ENCODE results near the gene SKI.

Gene SKI

GRCh38 chr1:2282556-2283270, 54.6 kb downstream of the SKI start:
- Histone ChIP-seq H3K4me3 (ENCODE audit: low read length in 2 of 2) (no peak overlapping the region), H3K79me1 (ENCODE audit: low read depth, low read length) (peaks cover 33% of the 10 kb centered on the region), H2BK120ac (ENCODE audit: low read depth, low read length) (peak overlapping the region; percentile 41), H2BK15ac (ENCODE audit: low read length) (peak overlapping the region; percentile 30), H3K23ac (ENCODE audit: low read depth, low read length, poor library complexity) (no peak overlapping the region), H4K8ac (ENCODE audit: low read depth, low read length) (no peak overlapping the region), H3K4ac (ENCODE audit: low read length) (no peak overlapping the region), H2AK5ac (ENCODE audit: low read depth, low read length) (peak overlapping the region; percentile 76), H3K36me3 (replicated peaks in 1 of 2; ENCODE audit: control insufficient read depth in 2 of 2, insufficient read depth in 2 of 2, low read length in 2 of 2) (peaks cover 2 to 33% of the 10 kb centered on the region in 2 donors), H3K9ac (ENCODE audit: low read depth, low read length, poor library complexity) (no peak overlapping the region), H3K14ac (ENCODE audit: low read length) (no peak overlapping the region), H2BK5ac (ENCODE audit: low read length) (no peak overlapping the region), H4K91ac (ENCODE audit: low read depth, low read length, poor library complexity) (no peak overlapping the region), H2AFZ (ENCODE audit: low read length) (no peak overlapping the region), H2BK12ac (ENCODE audit: low read length) (peak overlapping the region; percentile 24), H3K4me2 (ENCODE audit: insufficient read depth, low read length, poor library complexity, severe bottlenecking) (no peak overlapping the region), H3K27ac (replicated peaks; ENCODE audit: low read length) (no peak overlapping the region), H3K4me1 (ENCODE audit: control insufficient read depth in 2 of 2, insufficient read depth in 1 of 2, low read depth in 1 of 2, low read length in 2 of 2) (peaks cover 23 to 32% of the 10 kb centered on the region in 2 donors), H3K27me3 (ENCODE audit: control insufficient read depth in 3 of 3, insufficient read depth in 3 of 3, low read depth in 1 of 3, low read length in 3 of 3) (peaks cover 0 to under 1% (median 0%) of the 10 kb centered on the region in 3 experiments), H3K18ac (ENCODE audit: low read length) (peak overlapping the region; percentile 94), H3K9me3 (replicated peaks in 1 of 2; ENCODE audit: control insufficient read depth in 2 of 2, insufficient read depth in 1 of 2, low read depth in 1 of 2, low read length in 2 of 2) (peaks cover 0 to 2% of the 10 kb centered on the region in 2 donors)
- WGBS, 2 donors (ENCODE audit: extremely low coverage in 2 of 2, insufficient read length in 2 of 2, insufficient replicate concordance in 1 of 2), result no CpG with 5 or more reads among the region's 29 CpGs
- no peak for DNase-seq (ENCODE audit: low spot score)

GRCh38 chr1:2283371-2283990, 55.4 kb downstream of the SKI start:
- Histone ChIP-seq H2BK12ac (ENCODE audit: low read length) (peak overlapping the region; percentile 95), H3K4ac (ENCODE audit: low read length) (no peak overlapping the region), H4K8ac (ENCODE audit: low read depth, low read length) (no peak overlapping the region), H2AFZ (ENCODE audit: low read length) (no peak overlapping the region), H3K36me3 (replicated peaks in 1 of 2; ENCODE audit: control insufficient read depth in 2 of 2, insufficient read depth in 2 of 2, low read length in 2 of 2) (peaks cover 0 to 27% of the 10 kb centered on the region in 2 donors), H3K18ac (ENCODE audit: low read length) (peak overlapping the region; percentile 84), H4K91ac (ENCODE audit: low read depth, low read length, poor library complexity) (no peak overlapping the region), H3K4me2 (ENCODE audit: insufficient read depth, low read length, poor library complexity, severe bottlenecking) (no peak overlapping the region), H3K9me3 (replicated peaks in 1 of 2; ENCODE audit: control insufficient read depth in 2 of 2, insufficient read depth in 1 of 2, low read depth in 1 of 2, low read length in 2 of 2) (no peaks in the 10 kb centered on the region), H2BK5ac (ENCODE audit: low read length) (peak overlapping the region; percentile 77), H2BK120ac (ENCODE audit: low read depth, low read length) (peak overlapping the region; percentile 63), H3K4me3 (ENCODE audit: low read length in 2 of 2) (no peak overlapping the region), H3K23ac (ENCODE audit: low read depth, low read length, poor library complexity) (peak overlapping the region; percentile 81), H3K4me1 (ENCODE audit: control insufficient read depth in 2 of 2, insufficient read depth in 1 of 2, low read depth in 1 of 2, low read length in 2 of 2) (peaks cover 15 to 24% of the 10 kb centered on the region in 2 donors), H3K9ac (ENCODE audit: low read depth, low read length, poor library complexity) (no peak overlapping the region), H3K27ac (replicated peaks; ENCODE audit: low read length) (no peak overlapping the region), H3K14ac (ENCODE audit: low read length) (peak overlapping the region; percentile 89), H2BK15ac (ENCODE audit: low read length) (peak overlapping the region; percentile 77), H3K79me1 (ENCODE audit: low read depth, low read length) (peaks cover 30% of the 10 kb centered on the region), H2AK5ac (ENCODE audit: low read depth, low read length) (peak overlapping the region; percentile 79), H3K27me3 (ENCODE audit: control insufficient read depth in 3 of 3, insufficient read depth in 3 of 3, low read depth in 1 of 3, low read length in 3 of 3) (no peaks in the 10 kb centered on the region)
- WGBS, 2 donors (ENCODE audit: extremely low coverage in 2 of 2, insufficient read length in 2 of 2, insufficient replicate concordance in 1 of 2), result no CpG with 5 or more reads among the region's 21 CpGs
- DNase-seq (ENCODE audit: low spot score), result no peak

- Histone ChIP-seq H3K9me3 (replicated peaks in 1 of 2; ENCODE audit: control insufficient read depth in 2 of 2, insufficient read depth in 1 of 2, low read depth in 1 of 2, low read length in 2 of 2) (no peaks in the 10 kb centered on the region), H2BK15ac (ENCODE audit: low read length) (peak overlapping the region; percentile 77), H3K4ac (ENCODE audit: low read length) (no peak overlapping the region), H3K27ac (replicated peaks; ENCODE audit: low read length) (no peak overlapping the region), H3K79me1 (ENCODE audit: low read depth, low read length) (peaks cover 34% of the 10 kb centered on the region), H3K18ac (ENCODE audit: low read length) (peak overlapping the region; percentile 89), H4K8ac (ENCODE audit: low read depth, low read length) (no peak overlapping the region), H2AFZ (ENCODE audit: low read length) (no peak overlapping the region), H3K27me3 (ENCODE audit: control insufficient read depth in 3 of 3, insufficient read depth in 3 of 3, low read depth in 1 of 3, low read length in 3 of 3) (no peaks in the 10 kb centered on the region), H2AK5ac (ENCODE audit: low read depth, low read length) (peak overlapping the region; percentile 79), H3K4me2 (ENCODE audit: insufficient read depth, low read length, poor library complexity, severe bottlenecking) (no peak overlapping the region), H2BK5ac (ENCODE audit: low read length) (peak overlapping the region; percentile 77), H3K4me3 (ENCODE audit: low read length in 2 of 2) (no peak overlapping the region), H2BK120ac (ENCODE audit: low read depth, low read length) (peak overlapping the region; percentile 81), H4K91ac (ENCODE audit: low read depth, low read length, poor library complexity) (no peak overlapping the region), H3K36me3 (replicated peaks in 1 of 2; ENCODE audit: control insufficient read depth in 2 of 2, insufficient read depth in 2 of 2, low read length in 2 of 2) (peaks cover 0 to 27% of the 10 kb centered on the region in 2 donors), H3K23ac (ENCODE audit: low read depth, low read length, poor library complexity) (peak overlapping the region; percentile 81), H3K9ac (ENCODE audit: low read depth, low read length, poor library complexity) (no peak overlapping the region), H3K4me1 (ENCODE audit: control insufficient read depth in 2 of 2, insufficient read depth in 1 of 2, low read depth in 1 of 2, low read length in 2 of 2) (peaks cover 7 to 25% of the 10 kb centered on the region in 2 donors), H2BK12ac (ENCODE audit: low read length) (peak overlapping the region; percentile 95), H3K14ac (ENCODE audit: low read length) (peak overlapping the region; percentile 89)
- no peak for DNase-seq (ENCODE audit: low spot score)
- WGBS, 2 donors (ENCODE audit: extremely low coverage in 2 of 2, insufficient read length in 2 of 2, insufficient replicate concordance in 1 of 2), result no CpG with 5 or more reads among the region's 27 CpGs
Measured at GRCh38 chr1:2283991-2284895, 56.1 kb downstream of the SKI start.

Measured in neuronal stem cell (in vitro differentiated cells).